ENCODE results near the gene NOS1AP.

DNA sequence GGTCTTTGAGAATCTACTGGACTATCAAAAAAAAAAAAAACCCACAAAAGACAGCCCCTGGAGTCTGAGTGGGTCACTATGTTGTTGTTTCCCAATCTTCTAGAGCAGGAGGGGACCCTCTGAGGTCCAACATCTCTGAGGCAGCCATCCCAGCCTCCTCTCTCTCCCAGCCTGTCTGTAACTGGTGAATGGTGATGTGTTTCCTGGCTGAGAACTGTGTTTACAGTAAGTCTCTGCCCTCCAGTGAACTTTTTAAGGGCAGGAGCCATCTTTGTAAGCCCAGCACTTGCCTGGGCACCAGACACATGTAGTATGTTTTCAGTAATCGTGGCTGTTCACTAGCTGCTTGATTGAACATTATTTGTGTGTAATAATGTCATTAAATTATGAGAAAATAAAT, 221.5 kb downstream of the NOS1AP start:
- TF ChIP-seq, protein P1, sequence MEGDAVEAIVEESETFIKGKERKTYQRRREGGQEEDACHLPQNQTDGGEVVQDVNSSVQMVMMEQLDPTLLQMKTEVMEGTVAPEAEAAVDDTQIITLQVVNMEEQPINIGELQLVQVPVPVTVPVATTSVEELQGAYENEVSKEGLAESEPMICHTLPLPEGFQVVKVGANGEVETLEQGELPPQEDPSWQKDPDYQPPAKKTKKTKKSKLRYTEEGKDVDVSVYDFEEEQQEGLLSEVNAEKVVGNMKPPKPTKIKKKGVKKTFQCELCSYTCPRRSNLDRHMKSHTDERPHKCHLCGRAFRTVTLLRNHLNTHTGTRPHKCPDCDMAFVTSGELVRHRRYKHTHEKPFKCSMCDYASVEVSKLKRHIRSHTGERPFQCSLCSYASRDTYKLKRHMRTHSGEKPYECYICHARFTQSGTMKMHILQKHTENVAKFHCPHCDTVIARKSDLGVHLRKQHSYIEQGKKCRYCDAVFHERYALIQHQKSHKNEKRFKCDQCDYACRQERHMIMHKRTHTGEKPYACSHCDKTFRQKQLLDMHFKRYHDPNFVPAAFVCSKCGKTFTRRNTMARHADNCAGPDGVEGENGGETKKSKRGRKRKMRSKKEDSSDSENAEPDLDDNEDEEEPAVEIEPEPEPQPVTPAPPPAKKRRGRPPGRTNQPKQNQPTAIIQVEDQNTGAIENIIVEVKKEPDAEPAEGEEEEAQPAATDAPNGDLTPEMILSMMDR (conservative IDR thresholded peaks at IDR 0.05; ENCODE audit: low read depth in 2 of 2), result no peak
- TF ChIP-seq POLR2AphosphoS5 (IDR thresholded peaks at IDR 0.05; ENCODE audit: low read depth), result no peak
